Panc1 (cell line): ENCODE data around the gene HOXA7. TPM values are rescaled to one million over a fixed set of nuclear protein-coding genes. Genes with fewer than 3 reads are reported as not detected.

Source experiments
- ATAC-seq: fragments of 200-7000 bp; cut with Tn5 transposase; 2 replicates; pipeline ENCODE4 v1.9.1; 2020; ENCODE audit warnings: mild to moderate bottlenecking, moderate library complexity
- BruUV-seq: library from RNA; stranded (reverse); fragments of 400-500 nt; replicated peaks from 2 replicates; lab custom pipeline; 2021; lab: Mats Ljungman, UMichigan
- CTCF ChIA-PET: fragments of 300-600 bp; sonication (Branson Sonifier 250); formaldehyde crosslinking; loops from one replicate; lab custom pipeline; 2022; ENCODE audit warnings: antibody characterized with exemption; lab: Charles Lee
- POLR2A ChIA-PET: fragments of 300-600 bp; sonication (Branson Sonifier 250); formaldehyde crosslinking; loops from one replicate; lab custom pipeline; 2022; ENCODE audit warnings: antibody characterized with exemption; lab: Charles Lee
- DNase-seq: peaks from one replicate; pipeline ENCODE4 v3.0.0-alpha.2; 2010; ENCODE audit warnings: low read depth, low spot score
- H3K27ac ChIP-seq: 2 replicates; pipeline ENCODE4 v1.5.1; 2011; ENCODE audit warnings: mild to moderate bottlenecking, low read length, inconsistent platforms
- H3K27me3 ChIP-seq: fragments of 200-500 bp; sonication (Bioruptor generic); 2 replicates; pipeline ENCODE4 v1.6.0; 2014; ENCODE audit warnings: low read length, inconsistent platforms; ENCODE audit not compliant: control insufficient read depth, insufficient read depth
- H3K36me3 ChIP-seq: fragments of 200-500 bp; sonication (Bioruptor generic); 2 replicates; pipeline ENCODE4 v1.5.1; 2014; ENCODE audit warnings: inconsistent platforms, mild to moderate bottlenecking, low read length, moderate library complexity; ENCODE audit not compliant: control insufficient read depth, insufficient read depth
- H3K4me1 ChIP-seq: 2 replicates; pipeline ENCODE4 v1.5.1; 2011; ENCODE audit warnings: inconsistent platforms, mild to moderate bottlenecking, low read length, moderate library complexity; ENCODE audit not compliant: control insufficient read depth, insufficient read depth
- H3K4me3 ChIP-seq, 2 experiments: 2 replicates each; pipeline ENCODE4 v1.5.1; 2011 to 2012; ENCODE audit warnings: low read depth in 2 of 2, low read length in 2 of 2, mild to moderate bottlenecking in 2 of 2, inconsistent platforms in 1 of 2, moderate library complexity in 1 of 2
- H3K9me3 ChIP-seq: fragments of 200-500 bp; sonication (Bioruptor generic); 2 replicates; pipeline ENCODE4 v1.5.1; 2014; ENCODE audit warnings: low read depth, mild to moderate bottlenecking, inconsistent platforms, low read length, moderate library complexity; ENCODE audit not compliant: control insufficient read depth, insufficient read depth
- CTCF ChIP-seq: fragments of 450-650 bp; IDR thresholded peaks from 2 replicates; pipeline ENCODE4 v1.5.1; 2017; ENCODE audit warnings: mild to moderate bottlenecking
- POLR2AphosphoS5 ChIP-seq: IDR thresholded peaks from 2 replicates; pipeline ENCODE4 v1.6.1; 2012; ENCODE audit warnings: mild to moderate bottlenecking, low read depth, low read length, moderate library complexity
- REST ChIP-seq, 2 experiments: IDR thresholded peaks; 2 replicates each; pipeline ENCODE4 v1.6.1; 2011 to 2012; ENCODE audit warnings: low read depth in 2 of 2, control low read depth in 1 of 2, low read length in 1 of 2, mild to moderate bottlenecking in 1 of 2, moderate library complexity in 1 of 2; ENCODE audit not compliant: insufficient read depth in 1 of 2
- SIN3A ChIP-seq: IDR thresholded peaks from 2 replicates; pipeline ENCODE4 v1.6.1; 2012; ENCODE audit warnings: low read depth, mild to moderate bottlenecking, low read length, moderate library complexity, borderline replicate concordance; ENCODE audit not compliant: insufficient read depth
- TCF7L2 ChIP-seq: IDR thresholded peaks from 2 replicates; pipeline ENCODE4 v1.6.1; 2011; ENCODE audit warnings: mild to moderate bottlenecking, low read depth, low read length, inconsistent platforms
- in situ Hi-C: cut with HindIII; loops from 2 replicates; pipeline ENCODE4 v1.10.0; 2016; ENCODE audit warnings: low sequenced_read_pairs, low pct_unique_long_range_greater_than_20kb
- intact Hi-C: fragments of 100-400 bp; cut with micrococcal nuclease; formaldehyde crosslinking; loops from one replicate; pipeline ENCODE4 v1.10.0; 2022; ENCODE audit not compliant: unreplicated experiment
- total RNA-seq: library from RNA; stranded (reverse); gene quantifications from one replicate; pipeline ENCODE4 v1.2.1, GENCODE V29; 2021; ENCODE audit not compliant: unreplicated experiment

HOXA7 gene
- total RNA-seq, 1 experiment from 2014 or later = not detected

- ChIA-PET POLR2A (no interaction called here), CTCF (no interaction called here)
- peaks cover 5% of the 10 kb centered on the region; the same call in 1 of the 2 replicates for H3K4me1 ChIP-seq
- intact Hi-C loops = no loop called here
- H3K27me3 ChIP-seq = no peaks in the 10 kb centered on the region
- no peak overlapping the region for H3K27ac ChIP-seq
- H3K36me3 ChIP-seq = no peaks in the 10 kb centered on the region
- TF ChIP-seq POLR2AphosphoS5 = no peak
- no peak for TF ChIP-seq SIN3A
- TF ChIP-seq TCF7L2 = no peak
- TF ChIP-seq CTCF = no peak
- no peak for TF ChIP-seq REST (IDR thresholded peaks at IDR 0.05; ENCODE audit: insufficient read depth in 1 of 2, low read depth in 2 of 2, low read length in 1 of 2)
- DNase-seq (no peak), ATAC-seq (no peak)
- in situ Hi-C loops = no loop called here
- no peak overlapping the region for H3K4me3 ChIP-seq
- H3K9me3 ChIP-seq = no peaks in the 10 kb centered on the region
- BruUV-seq = no TSS peak
Measured at GRCh38 chr7:27172315-27172774, 15.9 kb upstream of the HOXA7 start.

- Histone ChIP-seq H3K27ac (no peak overlapping the region), H3K9me3 (no peaks in the 10 kb centered on the region), H3K4me1 (peaks cover 5% of the 10 kb centered on the region; the same call in 1 of the 2 replicates), H3K36me3 (no peaks in the 10 kb centered on the region), H3K27me3 (no peaks in the 10 kb centered on the region), H3K4me3 (no peak overlapping the region)
- no TSS peak for BruUV-seq
- intact Hi-C loops (no loop called here), in situ Hi-C loops (no loop called here)
- POLR2A ChIA-PET = no interaction called here
- CTCF ChIA-PET = interaction anchor here (0.7 kb wide), 1 partner anchor 8 kb away, joined by 3 read pairs; no protein-coding TSS in a partner anchor
- DNase-seq = no peak
- TF ChIP-seq POLR2AphosphoS5 = no peak
- TF ChIP-seq CTCF = no peak
- TF ChIP-seq REST (IDR thresholded peaks at IDR 0.05; ENCODE audit: insufficient read depth in 1 of 2, low read depth in 2 of 2, low read length in 1 of 2) = no peak
- no peak for TF ChIP-seq SIN3A
- no peak for TF ChIP-seq TCF7L2
- ATAC-seq = no peak
Measured at GRCh38 chr7:27171637-27172314, 15.3 kb upstream of the HOXA7 start.
